Upper lobe of left lung (tissue), 6 donors: ENCODE measurements around the gene APOB. TPM values are rescaled to one million over a fixed set of nuclear protein-coding genes. Genes with fewer than 3 reads are reported as not detected.
A peak's percentile ranks its signal among the peaks of the same experiment; 100 is the strongest.

Experiments
- ATAC-seq, 2 donors: fragments of 200-7000 bp; cut with Tn5 transposase; one replicate each; pipeline ENCODE4 v1.9.1; 2022; ENCODE audit warnings: mild to moderate bottlenecking in 2 of 2, moderate library complexity in 2 of 2; ENCODE audit not compliant: low FRiP score in 2 of 2
- DNase-seq, 2 donors: peaks; one replicate each; pipeline ENCODE4 v3.0.0-alpha.2; 2019 to 2020
- H3K27ac ChIP-seq, 4 donors: fragments of 200-600 bp; sonication (generic); one replicate each; pipeline ENCODE4 v1.5.1; 2016 to 2019
- H3K27me3 ChIP-seq, 4 donors: fragments of 200-600 bp; sonication (generic); one replicate each; pipeline ENCODE4 v1.5.1; 2017 to 2019
- H3K36me3 ChIP-seq, 4 donors: fragments of 200-600 bp; sonication (generic); one replicate each; pipeline ENCODE4 v1.5.1; 2016 to 2019
- H3K4me1 ChIP-seq, 4 donors: fragments of 200-600 bp; sonication (generic); one replicate each; pipeline ENCODE4 v1.5.1; 2018 to 2019
- H3K4me3 ChIP-seq, 4 donors: fragments of 200-600 bp; sonication (generic); one replicate each; pipeline ENCODE4 v1.5.1; 2017 to 2019; ENCODE audit warnings: mild to moderate bottlenecking in 2 of 4, moderate library complexity in 1 of 4
- H3K9me3 ChIP-seq, 4 donors: fragments of 200-600 bp; sonication (generic); one replicate each; pipeline ENCODE4 v1.5.1; 2018 to 2019
- EP300 ChIP-seq, 4 donors: sonication (generic); formaldehyde crosslinking; IDR thresholded peaks; one replicate each; pipeline ENCODE4 v1.5.1; 2017; ENCODE audit warnings: antibody characterized with exemption in 4 of 4, control low read depth in 2 of 4
- POLR2A ChIP-seq, 4 donors: fragments of 450-650 bp; IDR thresholded peaks; one replicate each; pipeline ENCODE4 v1.5.1; 2016 to 2017; ENCODE audit warnings: antibody characterized with exemption in 4 of 4, mild to moderate bottlenecking in 2 of 4
- POLR2AphosphoS5 ChIP-seq, 2 donors: sonication (generic); formaldehyde crosslinking; IDR thresholded peaks; one replicate each; pipeline ENCODE4 v1.5.1; 2017; ENCODE audit warnings: antibody characterized with exemption in 2 of 2
- WGBS, 2 donors: methylation state at CpG; one replicate each; pipeline ENCODE4 v1.1.5; 2017 to 2018; 5-methylcytosine and 5-hydroxymethylcytosine counted together
- total RNA-seq, 6 donors: library from RNA; depleted of rRNA in 4 of 6; stranded (reverse); fragments of >200 nt in 4 of 6; gene quantifications; one replicate each; pipeline versions ENCODE4 v1.1.0 to v1.2.1, GENCODE V29; 2016 to 2021
- TF ChIP-seq, protein P1 (sequence below), 6 experiments: fragments of 450-650 bp in 4 of 6; fragments of 200-600 bp in 2 of 6; sonication (generic) in 2 of 6; IDR thresholded peaks; one replicate each; pipeline ENCODE4 v1.5.1; 2016 to 2019; ENCODE audit warnings: antibody characterized with exemption in 6 of 6
- donor health status: DM: no; HTN: no; CAD: no; lungs with moderate emphysema.
- donor health status: DM: no; HTN: yes; CAD: no; lungs with severe emphysema.

Gene APOB
- total RNA-seq, 6 donors from 2014 or later = under 0.01 to 2.1 (median 0.60) TPM

DNA sequence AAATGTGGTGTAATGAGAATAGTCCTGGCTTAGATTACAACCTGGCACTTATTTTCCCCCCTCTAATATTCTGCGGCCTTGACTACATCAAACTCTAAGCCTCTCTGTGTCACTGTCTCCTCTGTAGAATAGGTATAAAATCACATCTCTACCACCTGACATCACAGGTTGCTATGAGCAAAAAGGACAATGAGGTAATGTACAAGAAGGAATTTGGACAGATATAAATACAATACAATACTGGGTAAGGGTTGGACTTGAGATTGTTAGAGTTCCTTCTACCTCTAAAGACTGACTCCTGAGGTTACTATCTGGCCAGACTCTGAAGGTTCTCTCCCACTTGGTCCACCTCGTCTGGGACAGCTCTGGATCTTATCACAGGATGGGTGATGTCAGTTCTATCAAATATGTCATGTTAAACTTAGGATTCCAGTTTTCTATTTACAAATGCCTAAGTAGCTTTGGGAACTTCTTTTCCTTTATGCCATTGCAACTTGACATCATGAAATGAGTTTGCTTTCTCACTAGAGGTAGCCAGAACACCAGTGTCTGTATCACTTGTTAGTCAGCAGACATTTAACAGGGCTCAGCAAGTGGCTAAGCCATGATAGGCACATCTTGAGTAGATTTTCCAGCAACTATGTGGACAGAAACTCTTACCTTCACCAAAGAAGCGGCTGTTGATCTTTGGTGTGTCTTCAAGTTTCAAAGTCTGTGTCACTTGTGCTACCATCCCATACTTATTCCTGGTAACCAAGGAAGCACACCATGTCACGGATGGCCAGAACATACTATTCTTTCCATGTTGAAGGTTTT is 9.5 kb downstream of the APOB start:
- DNase-seq = no peak
- WGBS, 2 donors = 81 to 87% methylated on average over 4 of the region's 4 CpGs

DNA sequence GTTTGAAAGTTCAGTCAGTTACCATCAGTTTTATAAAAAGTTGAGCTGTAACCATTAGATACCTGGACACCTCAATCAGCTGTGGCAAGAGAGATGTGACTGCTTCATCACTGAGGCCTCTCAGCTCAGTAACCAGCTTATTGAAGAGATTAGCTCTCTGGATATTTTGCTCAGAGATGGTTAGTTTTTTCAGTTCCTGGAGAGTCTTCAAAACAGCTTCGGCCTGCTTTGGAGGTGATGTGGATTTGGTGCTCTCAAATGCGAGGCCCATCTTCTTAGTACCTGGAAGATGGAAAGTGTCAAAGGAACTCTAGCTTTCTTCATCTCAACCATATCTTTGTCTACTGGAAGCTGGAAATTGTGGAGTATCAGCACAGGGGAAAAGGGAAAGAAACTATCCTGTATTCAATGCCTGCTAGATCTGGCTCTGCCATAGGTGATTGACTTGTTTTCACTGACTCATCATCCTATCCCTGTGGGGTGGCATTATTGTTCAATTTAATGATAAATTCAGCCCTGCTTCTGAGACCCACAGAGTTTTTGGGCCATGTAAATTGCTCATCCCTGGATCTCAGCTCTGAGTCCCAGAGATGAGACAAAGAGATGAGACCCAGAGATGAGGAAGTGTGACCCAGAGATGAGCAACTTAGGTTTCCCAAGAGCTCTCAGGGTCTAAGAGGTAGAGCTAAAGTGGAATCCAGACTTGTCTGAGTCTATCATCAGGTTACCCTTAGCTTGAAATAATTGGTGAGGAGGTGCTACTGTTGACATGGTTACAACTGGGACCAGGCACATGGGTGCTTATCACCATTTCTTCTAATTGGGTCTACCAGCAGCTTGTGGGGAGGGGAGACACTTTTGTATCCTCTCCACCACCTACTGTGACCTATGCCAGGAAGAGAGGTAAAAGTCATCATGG is 10.4 kb downstream of the APOB start:
- Histone ChIP-seq H3K9me3 (no peaks in the 10 kb centered on the region), H3K4me3 (no peak overlapping the region), H3K4me1 (peaks cover 0 to 4% (median 2%) of the 10 kb centered on the region in 4 donors), H3K27ac (no peak overlapping the region), H3K36me3 (no peaks in the 10 kb centered on the region), H3K27me3 (no peaks in the 10 kb centered on the region)
- TF ChIP-seq POLR2AphosphoS5 (IDR thresholded peaks at IDR 0.05) (no peak), POLR2A (IDR thresholded peaks at IDR 0.05) (no peak), EP300 (IDR thresholded peaks at IDR 0.05) (no peak)
- ATAC-seq (no peak), DNase-seq (no peak)
- 93 to 94% methylated on average over 2 of the region's 2 CpGs for WGBS, 2 donors

More for the DNA sequence above, 9.5 kb downstream of the APOB start:
- no peaks in the 10 kb centered on the region for H3K27me3 ChIP-seq
- no peaks in the 10 kb centered on the region for H3K9me3 ChIP-seq
- no peak overlapping the region for H3K4me3 ChIP-seq
- H3K27ac ChIP-seq = no peak overlapping the region
- TF ChIP-seq POLR2A (IDR thresholded peaks at IDR 0.05) = no peak
- TF ChIP-seq POLR2AphosphoS5 (IDR thresholded peaks at IDR 0.05) = no peak
- TF ChIP-seq EP300 (IDR thresholded peaks at IDR 0.05) = no peak
- TF ChIP-seq, protein P1, sequence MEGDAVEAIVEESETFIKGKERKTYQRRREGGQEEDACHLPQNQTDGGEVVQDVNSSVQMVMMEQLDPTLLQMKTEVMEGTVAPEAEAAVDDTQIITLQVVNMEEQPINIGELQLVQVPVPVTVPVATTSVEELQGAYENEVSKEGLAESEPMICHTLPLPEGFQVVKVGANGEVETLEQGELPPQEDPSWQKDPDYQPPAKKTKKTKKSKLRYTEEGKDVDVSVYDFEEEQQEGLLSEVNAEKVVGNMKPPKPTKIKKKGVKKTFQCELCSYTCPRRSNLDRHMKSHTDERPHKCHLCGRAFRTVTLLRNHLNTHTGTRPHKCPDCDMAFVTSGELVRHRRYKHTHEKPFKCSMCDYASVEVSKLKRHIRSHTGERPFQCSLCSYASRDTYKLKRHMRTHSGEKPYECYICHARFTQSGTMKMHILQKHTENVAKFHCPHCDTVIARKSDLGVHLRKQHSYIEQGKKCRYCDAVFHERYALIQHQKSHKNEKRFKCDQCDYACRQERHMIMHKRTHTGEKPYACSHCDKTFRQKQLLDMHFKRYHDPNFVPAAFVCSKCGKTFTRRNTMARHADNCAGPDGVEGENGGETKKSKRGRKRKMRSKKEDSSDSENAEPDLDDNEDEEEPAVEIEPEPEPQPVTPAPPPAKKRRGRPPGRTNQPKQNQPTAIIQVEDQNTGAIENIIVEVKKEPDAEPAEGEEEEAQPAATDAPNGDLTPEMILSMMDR (IDR thresholded peaks at IDR 0.05) = no peak
- ATAC-seq = no peak
- peaks cover 0 to 13% (median 7%) of the 10 kb centered on the region in 4 donors for H3K4me1 ChIP-seq
- no peaks in the 10 kb centered on the region for H3K36me3 ChIP-seq

DNA sequence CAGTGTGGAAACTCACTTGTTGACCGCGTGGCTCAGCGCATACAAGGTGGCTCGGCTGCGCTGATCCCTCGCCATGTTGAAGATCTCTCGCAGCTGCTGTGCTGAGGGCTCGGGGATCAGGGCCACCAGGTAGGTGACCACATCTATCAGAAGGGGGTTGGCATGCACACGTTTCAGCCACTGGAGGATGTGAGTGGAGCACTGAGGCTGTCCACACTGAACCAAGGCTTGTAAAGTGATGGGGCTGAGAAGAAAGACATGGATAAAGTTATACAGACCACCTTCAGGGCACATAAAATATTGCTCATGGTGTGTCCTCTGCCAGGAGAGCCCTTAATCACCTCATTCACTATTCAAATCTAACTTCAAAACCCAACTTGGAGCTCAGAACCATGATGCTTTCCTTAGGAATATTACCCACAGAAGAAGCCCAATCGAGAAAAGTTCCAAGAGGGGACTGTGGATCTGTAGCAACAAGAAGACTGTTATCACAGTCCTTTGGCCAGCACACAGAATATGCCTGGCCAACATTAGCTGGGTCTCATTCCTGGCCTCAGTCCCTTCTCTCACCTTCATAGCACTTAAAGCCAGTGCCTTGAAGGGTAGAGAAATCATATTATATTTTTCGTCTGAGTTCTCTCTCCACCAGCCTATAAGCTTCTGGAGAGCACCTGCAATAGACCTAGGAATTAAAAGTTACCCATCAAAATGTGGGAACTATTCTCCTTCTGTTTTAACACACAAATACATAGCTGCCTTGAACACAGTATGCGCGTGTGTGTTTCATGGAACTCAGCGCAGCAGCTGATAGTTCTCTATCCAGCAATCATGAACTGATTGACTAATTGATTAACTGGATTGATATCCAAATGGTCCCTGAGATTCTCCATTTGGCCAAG is 11.3 kb downstream of the APOB start:
- TF ChIP-seq EP300 (IDR thresholded peaks at IDR 0.05) (no peak), POLR2AphosphoS5 (IDR thresholded peaks at IDR 0.05) (no peak), POLR2A (IDR thresholded peaks at IDR 0.05) (no peak)
- TF ChIP-seq, protein P1 (IDR thresholded peaks at IDR 0.05) = no peak
- DNase-seq = peak in 1 of 2 donors; percentile 10
- 86 to 93% methylated on average over 14 of the region's 14 CpGs for WGBS, 2 donors
- Histone ChIP-seq H3K4me3 (no peak overlapping the region), H3K4me1 (no peaks in the 10 kb centered on the region), H3K36me3 (no peaks in the 10 kb centered on the region), H3K27ac (no peak overlapping the region), H3K27me3 (no peaks in the 10 kb centered on the region), H3K9me3 (no peaks in the 10 kb centered on the region)
- ATAC-seq = peak in 1 of 2 donors; percentile 12

DNA sequence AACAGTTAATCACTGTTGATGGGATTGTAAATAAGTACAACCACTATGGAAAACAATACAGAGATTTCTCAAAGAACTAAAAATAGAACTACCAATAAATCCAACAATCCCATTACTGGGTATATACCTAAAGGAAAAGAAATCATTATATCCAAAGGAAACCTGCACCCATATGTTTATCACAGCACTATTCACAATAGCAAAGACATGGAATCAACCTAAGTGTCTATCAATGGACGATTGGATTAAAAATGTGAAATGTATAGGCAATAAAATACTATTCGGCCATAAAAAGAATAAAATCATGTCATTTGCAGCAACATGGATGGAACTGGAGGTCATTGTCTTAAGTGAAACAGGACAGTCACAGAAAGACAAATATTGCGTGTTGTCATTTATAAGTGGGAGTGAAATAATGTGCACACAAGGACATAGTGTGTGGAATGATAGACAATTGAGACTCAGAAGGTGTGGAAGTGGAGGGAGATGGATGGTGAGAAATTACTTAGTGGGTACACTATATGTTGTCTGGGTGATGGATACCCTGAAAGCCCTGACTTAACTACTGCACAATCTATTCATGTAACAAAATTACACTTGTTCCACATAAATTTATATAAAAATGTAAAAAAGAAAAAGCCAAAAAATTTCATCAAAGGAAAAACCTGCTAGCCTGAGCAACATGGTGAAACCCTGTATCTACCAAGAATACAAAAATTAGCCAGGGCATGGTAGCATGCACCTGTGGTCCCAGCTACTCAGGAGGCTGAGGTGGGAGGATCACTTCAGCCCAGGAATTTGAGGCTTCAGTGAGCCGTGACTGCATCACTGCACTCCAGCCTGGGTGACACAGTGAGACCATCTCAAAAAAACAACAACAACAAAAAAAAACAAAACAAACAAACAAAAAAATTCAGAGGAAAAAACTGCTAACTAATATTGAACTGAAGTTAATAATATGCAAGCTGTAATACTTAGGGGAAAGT is 12.6 kb downstream of the APOB start:
- no peaks in the 10 kb centered on the region for H3K9me3 ChIP-seq
- no peak overlapping the region for H3K4me3 ChIP-seq
- no peaks in the 10 kb centered on the region for H3K27me3 ChIP-seq
- H3K4me1 ChIP-seq = no peaks in the 10 kb centered on the region
- WGBS, 2 donors = 84 to 87% methylated on average over 4 of the region's 4 CpGs
- no peak for DNase-seq
- TF ChIP-seq, protein P1 (IDR thresholded peaks at IDR 0.05) = no peak
- TF ChIP-seq POLR2A (IDR thresholded peaks at IDR 0.05) (no peak), EP300 (IDR thresholded peaks at IDR 0.05) (no peak), POLR2AphosphoS5 (IDR thresholded peaks at IDR 0.05) (no peak)
- no peaks in the 10 kb centered on the region for H3K36me3 ChIP-seq
- H3K27ac ChIP-seq = no peak overlapping the region
- ATAC-seq = no peak
